Measurements from ENCODE around the gene COPG2. TPM values are rescaled to one million over a fixed set of nuclear protein-coding genes. Genes with fewer than 3 reads are reported as not detected.

The COPG2 gene
- total and polyA plus RNA-seq, 2 of the 13 experiments (the other 11 are each of a cell fraction or from before 2014, with no cell fraction given), result 14.1 to 17.7 TPM

- TF ChIP-seq, protein P1, sequence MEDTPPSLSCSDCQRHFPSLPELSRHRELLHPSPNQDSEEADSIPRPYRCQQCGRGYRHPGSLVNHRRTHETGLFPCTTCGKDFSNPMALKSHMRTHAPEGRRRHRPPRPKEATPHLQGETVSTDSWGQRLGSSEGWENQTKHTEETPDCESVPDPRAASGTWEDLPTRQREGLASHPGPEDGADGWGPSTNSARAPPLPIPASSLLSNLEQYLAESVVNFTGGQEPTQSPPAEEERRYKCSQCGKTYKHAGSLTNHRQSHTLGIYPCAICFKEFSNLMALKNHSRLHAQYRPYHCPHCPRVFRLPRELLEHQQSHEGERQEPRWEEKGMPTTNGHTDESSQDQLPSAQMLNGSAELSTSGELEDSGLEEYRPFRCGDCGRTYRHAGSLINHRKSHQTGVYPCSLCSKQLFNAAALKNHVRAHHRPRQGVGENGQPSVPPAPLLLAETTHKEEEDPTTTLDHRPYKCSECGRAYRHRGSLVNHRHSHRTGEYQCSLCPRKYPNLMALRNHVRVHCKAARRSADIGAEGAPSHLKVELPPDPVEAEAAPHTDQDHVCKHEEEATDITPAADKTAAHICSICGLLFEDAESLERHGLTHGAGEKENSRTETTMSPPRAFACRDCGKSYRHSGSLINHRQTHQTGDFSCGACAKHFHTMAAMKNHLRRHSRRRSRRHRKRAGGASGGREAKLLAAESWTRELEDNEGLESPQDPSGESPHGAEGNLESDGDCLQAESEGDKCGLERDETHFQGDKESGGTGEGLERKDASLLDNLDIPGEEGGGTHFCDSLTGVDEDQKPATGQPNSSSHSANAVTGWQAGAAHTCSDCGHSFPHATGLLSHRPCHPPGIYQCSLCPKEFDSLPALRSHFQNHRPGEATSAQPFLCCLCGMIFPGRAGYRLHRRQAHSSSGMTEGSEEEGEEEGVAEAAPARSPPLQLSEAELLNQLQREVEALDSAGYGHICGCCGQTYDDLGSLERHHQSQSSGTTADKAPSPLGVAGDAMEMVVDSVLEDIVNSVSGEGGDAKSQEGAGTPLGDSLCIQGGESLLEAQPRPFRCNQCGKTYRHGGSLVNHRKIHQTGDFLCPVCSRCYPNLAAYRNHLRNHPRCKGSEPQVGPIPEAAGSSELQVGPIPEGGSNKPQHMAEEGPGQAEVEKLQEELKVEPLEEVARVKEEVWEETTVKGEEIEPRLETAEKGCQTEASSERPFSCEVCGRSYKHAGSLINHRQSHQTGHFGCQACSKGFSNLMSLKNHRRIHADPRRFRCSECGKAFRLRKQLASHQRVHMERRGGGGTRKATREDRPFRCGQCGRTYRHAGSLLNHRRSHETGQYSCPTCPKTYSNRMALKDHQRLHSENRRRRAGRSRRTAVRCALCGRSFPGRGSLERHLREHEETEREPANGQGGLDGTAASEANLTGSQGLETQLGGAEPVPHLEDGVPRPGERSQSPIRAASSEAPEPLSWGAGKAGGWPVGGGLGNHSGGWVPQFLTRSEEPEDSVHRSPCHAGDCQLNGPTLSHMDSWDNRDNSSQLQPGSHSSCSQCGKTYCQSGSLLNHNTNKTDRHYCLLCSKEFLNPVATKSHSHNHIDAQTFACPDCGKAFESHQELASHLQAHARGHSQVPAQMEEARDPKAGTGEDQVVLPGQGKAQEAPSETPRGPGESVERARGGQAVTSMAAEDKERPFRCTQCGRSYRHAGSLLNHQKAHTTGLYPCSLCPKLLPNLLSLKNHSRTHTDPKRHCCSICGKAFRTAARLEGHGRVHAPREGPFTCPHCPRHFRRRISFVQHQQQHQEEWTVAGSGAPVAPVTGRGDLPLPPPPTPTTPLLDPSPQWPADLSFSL (CRISPR knock-in tag; IDR thresholded peaks at IDR 0.05), result no peak
- TF ChIP-seq ZNF598 (CRISPR knock-in tag; IDR thresholded peaks at IDR 0.05; ENCODE audit: borderline replicate concordance), result no peak
- no peak for TF ChIP-seq ZBTB37 (CRISPR knock-in tag; IDR thresholded peaks at IDR 0.05)
- TF ChIP-seq MAFF (IDR thresholded peaks at IDR 0.05; ENCODE audit: low read depth, low read length), result no peak
- peak; percentile 49 for TF ChIP-seq SPEN (CRISPR knock-in tag; IDR thresholded peaks at IDR 0.05; ENCODE audit: low read depth)
- TF ChIP-seq ZNF670 (CRISPR knock-in tag; IDR thresholded peaks at IDR 0.05; ENCODE audit: borderline replicate concordance), result no peak
- TF ChIP-seq ZNF7 (CRISPR knock-in tag; IDR thresholded peaks at IDR 0.05), result no peak
- no peak for TF ChIP-seq SRF (IDR thresholded peaks at IDR 0.05; ENCODE audit: low read depth, low read length)
- no peak for TF ChIP-seq SIN3B (IDR thresholded peaks at IDR 0.05; ENCODE audit: low read length)
- no peak for TF ChIP-seq HMGA1 (CRISPR knock-in tag; conservative IDR thresholded peaks at IDR 0.05)
- no peak for TF ChIP-seq MBD4 (IDR thresholded peaks at IDR 0.05; ENCODE audit: borderline replicate concordance, low read length)
- no peak for TF ChIP-seq NFKBIZ (CRISPR knock-in tag; IDR thresholded peaks at IDR 0.05)
- TF ChIP-seq, protein P2, sequence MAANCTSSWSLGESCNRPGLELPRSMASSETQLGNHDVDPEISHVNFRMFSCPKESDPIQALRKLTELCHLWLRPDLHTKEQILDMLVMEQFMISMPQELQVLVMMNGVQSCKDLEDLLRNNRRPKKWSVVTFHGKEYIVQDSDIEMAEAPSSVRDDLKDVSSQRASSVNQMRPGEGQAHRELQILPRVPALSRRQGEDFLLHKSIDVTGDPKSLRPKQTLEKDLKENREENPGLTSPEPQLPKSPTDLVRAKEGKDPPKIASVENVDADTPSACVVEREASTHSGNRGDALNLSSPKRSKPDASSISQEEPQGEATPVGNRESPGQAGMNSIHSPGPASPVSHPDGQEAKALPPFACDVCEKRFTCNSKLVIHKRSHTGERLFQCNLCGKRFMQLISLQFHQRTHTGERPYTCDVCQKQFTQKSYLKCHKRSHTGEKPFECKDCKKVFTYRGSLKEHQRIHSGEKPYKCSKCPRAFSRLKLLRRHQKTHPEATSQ (CRISPR knock-in tag; IDR thresholded peaks at IDR 0.05; ENCODE audit: borderline replicate concordance), result no peak
- TF ChIP-seq USF2 (IDR thresholded peaks at IDR 0.05; ENCODE audit: low read depth, low read length), result no peak
- TF ChIP-seq USF2 (CRISPR knock-in tag; IDR thresholded peaks at IDR 0.05; ENCODE audit: borderline replicate concordance), result no peak
- TF ChIP-seq ZNF552 (CRISPR knock-in tag; IDR thresholded peaks at IDR 0.05; ENCODE audit: borderline replicate concordance), result no peak
Measured at GRCh38 chr7:130668258-130669084, at the start of gene COPG2 (continued).
